T47D (cell line): ENCODE results near the gene PAX6.

Experiments
- DNase-seq, 2 experiments: peaks; one replicate each; pipeline versions ENCODE4 v3.0.0 to v3.0.0-alpha.2; 2011 to 2012; ENCODE audit warnings: low read depth in 1 of 2, low spot score in 1 of 2
- JUND ChIP-seq: IDR thresholded peaks from 2 replicates; pipeline ENCODE4 v1.6.1; 2012; ENCODE audit warnings: low read depth
- in situ Hi-C: cut with HindIII; loops from 2 replicates; pipeline ENCODE4 v1.10.0; 2016; ENCODE audit warnings: low sequenced_read_pairs, low pct_unique_long_range_greater_than_20kb

PAX6 gene

DNA sequence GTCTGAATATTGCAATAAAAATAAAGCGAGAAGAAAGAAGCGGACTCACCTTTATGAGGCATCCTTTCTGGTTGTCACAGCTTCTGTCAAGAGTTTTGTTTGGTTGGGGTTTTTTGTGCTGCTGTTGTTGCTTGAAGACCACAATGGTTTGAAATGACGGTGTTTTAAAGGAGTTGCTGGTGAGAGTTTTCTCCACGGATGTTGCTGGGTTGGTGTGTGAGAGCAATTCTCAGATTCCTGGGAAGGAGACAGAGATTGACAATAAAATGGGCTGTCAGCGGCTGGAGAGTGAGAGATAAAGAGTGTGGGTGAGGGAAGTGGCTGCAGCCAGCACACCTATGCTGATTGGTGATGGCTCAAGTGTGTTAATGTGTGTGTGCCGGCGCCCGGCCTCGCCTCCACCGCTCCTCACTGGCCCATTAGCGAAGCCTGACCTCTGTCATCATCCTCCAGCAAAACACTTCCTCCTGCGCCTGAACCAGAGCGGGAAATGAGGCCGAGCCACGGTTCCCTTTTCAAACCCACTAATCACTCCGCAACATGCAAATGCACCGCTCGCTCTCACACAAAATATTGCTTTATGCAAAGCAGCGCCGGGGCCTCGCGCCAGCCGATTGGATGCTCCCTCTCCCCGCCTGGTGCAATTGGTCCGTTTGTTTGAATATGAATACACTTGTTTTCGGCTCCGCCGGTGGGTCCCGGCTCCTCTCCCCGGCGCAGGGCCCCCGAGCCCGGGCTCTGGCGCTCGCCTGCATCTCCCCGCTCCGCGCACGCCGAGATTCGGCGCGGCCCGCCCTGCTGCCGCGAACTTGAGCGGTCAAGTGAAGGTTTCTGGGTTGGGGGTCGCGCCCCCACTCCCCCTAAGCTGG is at the start of gene PAX6:
Gene PAX6, minus strand, starts transcription at position 544 of the 869 bp plus-strand sequence. CDS start 4,911 bp downstream, outside the sequence.
- peak; percentile 79 to 96 for DNase-seq
- TF ChIP-seq JUND: no peak
- in situ Hi-C loops: no loop called here

DNA sequence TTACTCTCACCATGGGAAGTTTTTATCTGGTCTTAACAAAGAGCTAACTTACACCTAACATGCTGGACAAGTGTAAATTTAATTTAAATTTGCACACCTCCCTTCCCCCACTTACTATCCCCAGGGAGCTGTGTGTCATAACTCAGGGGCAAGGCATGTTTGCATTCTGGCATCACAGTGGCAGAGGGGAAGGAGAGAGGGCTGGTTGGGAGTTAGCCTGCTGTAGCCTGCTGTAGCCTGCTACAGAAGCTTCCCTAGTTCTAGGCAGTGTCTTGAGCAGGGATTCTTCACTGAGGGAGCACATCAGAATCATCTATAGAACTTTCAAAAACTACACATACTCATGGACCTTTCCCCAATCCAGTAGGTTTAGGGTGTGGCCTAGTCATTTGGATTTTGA is 49.3 kb upstream of the PAX6 start:
- DNase-seq: no peak
- TF ChIP-seq JUND: no peak
- in situ Hi-C loops: no loop called here

DNA sequence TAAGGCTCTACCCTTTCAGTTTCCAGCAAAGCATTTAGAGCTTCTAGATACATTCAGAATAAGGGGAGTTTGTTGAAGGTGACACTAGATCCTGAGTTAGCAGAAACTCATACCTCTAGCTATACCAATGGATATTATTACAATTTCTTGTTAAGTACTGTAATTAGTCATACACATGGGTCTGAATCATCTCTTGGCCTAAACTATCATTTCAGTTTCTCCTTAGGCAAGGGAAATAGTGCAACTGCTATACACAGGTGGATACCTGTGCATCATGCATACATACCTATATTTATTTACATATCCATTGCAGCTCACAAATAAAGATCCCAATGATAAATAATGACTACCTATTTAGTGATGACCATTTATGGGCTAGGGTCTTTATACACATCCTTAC is 45.1 kb upstream of the PAX6 start:
- in situ Hi-C loops: no loop called here
- TF ChIP-seq JUND: no peak

DNA sequence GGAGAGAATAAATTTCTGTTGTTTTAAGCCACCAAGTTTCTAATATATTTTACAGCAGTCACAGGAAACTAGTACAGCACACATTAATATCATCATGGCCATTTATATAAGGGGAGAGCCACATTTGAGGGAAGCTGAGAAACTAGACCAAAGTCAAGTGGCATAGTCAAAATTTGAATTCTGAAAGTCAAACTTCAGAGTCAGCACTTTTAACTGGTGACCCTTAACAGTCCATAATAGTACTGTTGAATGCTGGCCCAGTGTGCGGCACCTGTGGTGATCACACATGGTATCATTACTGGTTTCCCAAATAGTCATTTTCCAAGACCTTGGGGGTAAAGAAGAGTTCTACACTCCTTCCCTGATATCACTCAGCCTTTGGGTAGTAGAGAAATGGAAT is 44.3 kb upstream of the PAX6 start:
- DNase-seq: no peak
- in situ Hi-C loops: no loop called here
- no peak for TF ChIP-seq JUND

More for the DNA sequence above, 45.1 kb upstream of the PAX6 start:
- DNase-seq: no peak

DNA sequence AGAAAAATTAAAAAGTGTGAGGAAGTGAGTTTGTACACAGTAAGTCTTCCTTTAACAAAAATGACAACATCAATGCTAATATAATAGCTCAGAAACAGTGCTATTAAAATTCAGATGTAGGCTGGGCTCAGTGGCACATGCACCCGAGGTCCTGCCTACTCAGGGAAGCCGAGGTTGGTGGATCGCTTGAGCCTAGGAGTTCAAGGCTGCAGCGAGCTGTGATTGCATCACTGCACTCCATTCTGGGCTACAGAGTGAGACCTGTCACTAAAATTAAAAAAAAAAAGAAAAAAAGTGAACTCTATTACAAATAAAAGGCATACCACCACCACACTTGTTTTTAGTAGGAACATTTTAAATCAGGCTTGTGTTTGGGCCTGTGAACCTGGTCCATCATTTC is 39.2 kb upstream of the PAX6 start:
- no peak for DNase-seq
- TF ChIP-seq JUND: no peak
- in situ Hi-C loops: no loop called here

DNA sequence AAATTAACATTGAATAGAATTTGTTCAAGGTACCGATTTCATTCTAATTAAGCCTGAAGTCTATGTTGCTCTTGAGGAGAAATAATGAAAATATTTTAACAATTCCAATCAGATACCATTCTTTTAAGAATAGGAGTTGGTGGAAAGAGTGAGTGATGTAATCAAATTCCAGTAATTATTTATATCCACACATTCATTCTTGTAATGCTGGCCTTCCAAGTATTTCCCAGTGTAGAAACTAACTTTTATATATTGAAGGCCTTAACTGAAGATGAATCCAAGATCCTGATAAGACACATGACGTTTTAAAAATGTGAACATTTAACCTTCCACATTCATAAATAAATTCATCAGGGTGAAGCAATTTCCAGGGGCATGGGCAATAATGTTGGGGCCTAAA is 36.6 kb upstream of the PAX6 start:
- in situ Hi-C loops: no loop called here
- no peak for DNase-seq
- TF ChIP-seq JUND: no peak

DNA sequence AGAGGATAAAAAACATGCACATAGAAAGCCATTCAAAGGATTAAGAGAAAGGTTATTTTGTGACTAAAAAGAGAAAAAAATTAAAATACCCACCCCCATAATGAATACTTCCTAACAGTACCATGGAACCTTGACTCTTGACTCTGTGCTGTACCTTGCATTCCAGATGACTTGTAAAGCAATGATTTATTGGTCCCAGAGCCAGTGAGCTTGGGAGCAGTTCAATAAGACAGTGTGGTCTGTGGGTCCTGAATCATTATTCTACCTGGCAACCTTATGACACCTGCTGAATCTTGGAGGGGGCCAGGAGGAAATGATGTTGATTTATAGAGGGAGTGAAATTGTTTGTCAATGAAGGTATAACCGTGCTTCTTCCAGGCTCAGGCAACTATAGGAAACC is 34.2 kb upstream of the PAX6 start:
- TF ChIP-seq JUND: no peak
- in situ Hi-C loops: no loop called here

DNA sequence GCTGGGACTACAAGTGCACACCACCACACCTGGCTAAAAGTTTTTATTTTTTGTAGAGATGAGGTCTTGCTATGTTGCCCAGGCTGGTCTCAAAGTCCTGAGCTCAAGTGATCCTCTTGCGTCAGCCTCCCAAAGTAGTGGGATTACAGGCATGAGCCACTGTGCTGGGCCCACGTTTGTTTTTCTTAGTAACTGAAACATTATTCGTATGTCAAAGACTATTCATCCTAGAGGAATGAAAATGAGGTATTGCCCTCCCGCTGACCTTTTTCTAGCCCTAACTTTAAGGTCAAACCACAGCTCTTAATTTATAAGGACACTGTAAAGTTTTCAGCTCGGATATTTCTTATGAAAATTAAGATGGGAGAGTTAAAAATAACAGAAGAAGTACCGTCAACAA is 33.2 kb upstream of the PAX6 start:
- TF ChIP-seq JUND: no peak
- in situ Hi-C loops: no loop called here
- DNase-seq: no peak

More for the DNA sequence above, 34.2 kb upstream of the PAX6 start:
- no peak for DNase-seq

DNA sequence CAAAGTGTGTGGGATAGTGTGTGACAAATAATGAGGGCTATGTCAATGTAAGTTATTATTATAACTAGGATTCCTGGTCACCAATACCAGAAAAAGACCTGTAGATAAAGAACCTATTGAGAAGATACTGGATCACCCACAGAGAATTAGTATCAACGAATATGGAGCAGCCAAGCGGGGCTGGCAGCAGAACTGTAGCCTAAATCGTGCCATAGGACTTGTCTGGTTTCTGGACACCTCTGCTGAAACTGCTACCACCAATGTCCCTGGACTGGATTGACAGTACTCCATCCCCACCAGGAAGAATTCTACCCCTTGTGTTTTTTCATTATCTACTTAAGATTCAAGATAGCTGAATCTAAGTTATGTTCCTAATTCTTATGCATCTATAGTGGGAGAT is 30.3 kb upstream of the PAX6 start:
- no peak for TF ChIP-seq JUND
- in situ Hi-C loops: no loop called here
- no peak for DNase-seq

DNA sequence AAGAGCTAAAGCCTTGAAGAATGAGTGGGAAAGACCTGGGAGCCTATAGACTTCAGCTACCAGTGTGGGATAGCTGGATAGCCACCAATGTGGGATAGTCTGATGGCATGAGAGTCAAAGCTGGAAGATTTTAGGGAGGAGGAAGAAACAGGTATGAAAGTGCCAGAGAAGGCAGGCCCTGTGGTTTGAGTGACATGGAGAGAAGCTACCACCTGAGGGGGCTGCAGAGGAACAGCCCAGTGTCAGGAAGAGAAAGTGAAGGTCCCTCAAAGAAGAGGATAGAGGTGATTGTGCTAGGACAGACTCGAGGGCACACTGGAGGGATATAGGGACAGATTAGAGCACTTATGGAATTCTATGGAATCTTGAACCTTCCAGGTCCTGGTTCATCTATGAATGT is 23.1 kb upstream of the PAX6 start:
- TF ChIP-seq JUND: no peak
- DNase-seq: no peak
- in situ Hi-C loops: no loop called here

DNA sequence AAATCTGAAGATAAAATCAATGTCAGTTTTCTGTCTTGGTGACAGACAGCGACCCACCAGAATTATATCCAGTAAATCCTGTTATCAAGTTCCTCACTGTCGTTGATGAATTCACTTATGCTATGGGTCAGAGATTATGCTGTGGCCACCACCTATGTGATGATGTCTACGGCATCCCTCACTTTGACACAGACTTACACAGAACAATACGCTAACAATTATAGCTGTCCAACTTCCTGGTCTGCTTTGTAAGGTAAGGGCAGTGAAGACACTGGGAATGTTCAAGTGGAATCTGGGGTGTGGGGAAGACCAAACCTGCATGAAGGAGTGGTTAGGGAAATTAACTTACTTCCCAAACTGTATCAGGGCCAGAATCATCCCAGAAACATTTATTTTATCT is 19.3 kb upstream of the PAX6 start:
- no peak for DNase-seq
- no peak for TF ChIP-seq JUND
- in situ Hi-C loops: no loop called here

DNA sequence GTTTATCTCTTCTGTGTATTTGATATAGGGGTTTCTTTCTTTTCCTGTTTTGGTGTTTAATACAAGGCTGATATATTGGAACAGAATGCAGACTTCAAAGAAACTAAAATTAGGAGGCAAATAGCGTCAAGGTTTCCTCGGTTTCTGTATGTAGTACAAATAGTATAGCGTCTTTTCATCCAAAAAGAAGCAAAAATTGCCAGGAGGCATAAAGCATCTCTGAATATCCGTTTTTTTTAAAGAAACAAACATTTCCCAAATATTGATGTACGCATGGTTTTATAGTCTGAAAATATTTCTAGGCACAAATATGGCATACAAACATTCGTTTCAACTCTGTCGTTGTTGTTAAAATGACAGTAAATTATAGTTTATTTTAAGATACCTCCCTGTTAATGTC is 17.1 kb upstream of the PAX6 start:
- in situ Hi-C loops: no loop called here

DNA sequence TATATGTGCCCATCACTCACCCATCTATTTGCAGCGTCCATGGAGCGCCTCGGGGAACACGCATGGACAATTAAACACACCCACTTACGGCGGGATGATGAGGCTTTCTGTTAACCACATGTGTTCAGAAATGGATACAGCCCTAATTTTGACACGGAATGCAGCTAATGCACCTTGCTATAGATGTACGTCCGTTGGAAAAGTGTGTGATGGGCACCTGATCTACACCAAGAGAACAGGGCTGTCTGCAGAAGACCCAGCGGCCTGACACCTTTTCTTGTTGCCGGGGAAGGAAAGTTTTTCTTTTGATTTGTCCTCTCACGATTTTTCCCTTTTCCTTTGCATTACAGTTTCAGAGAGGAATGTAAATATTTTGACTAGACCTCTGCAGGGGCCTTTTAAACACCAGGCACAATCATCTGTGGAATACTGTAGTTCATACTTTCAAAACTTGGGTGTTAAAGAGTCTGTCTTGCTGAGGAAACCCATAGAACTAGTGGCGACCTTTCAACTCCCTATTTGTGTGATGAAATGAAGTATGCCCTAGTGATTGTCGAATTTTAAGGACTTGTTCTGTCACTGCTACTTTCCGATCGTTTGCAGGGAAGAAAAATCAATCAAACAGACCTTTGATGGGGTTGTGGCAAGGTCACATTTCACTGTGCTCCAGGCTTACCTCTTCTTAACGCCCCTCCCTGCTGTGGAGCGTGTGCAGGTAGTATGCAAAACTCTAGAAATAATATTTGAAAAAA is 16.5 kb upstream of the PAX6 start:
- peak in 1 of 2 experiments; percentile 18 for DNase-seq
- in situ Hi-C loops: no loop called here
- no peak for TF ChIP-seq JUND

More for the DNA sequence above, 17.1 kb upstream of the PAX6 start:
- peak in 1 of 2 experiments; percentile 16 for DNase-seq
- TF ChIP-seq JUND: no peak
